Ascending aorta (tissue), 2 donors: Measurements from ENCODE around the gene PIM1. TPM values are rescaled to one million over a fixed set of nuclear protein-coding genes. Genes with fewer than 3 reads are reported as not detected.
A peak's percentile ranks its signal among the peaks of the same experiment; 100 is the strongest.

Experiments used
- DNase-seq, 2 donors: peaks; one replicate each; pipeline ENCODE4 v3.0.0-alpha.2; 2019; ENCODE audit warnings: low spot score in 2 of 2
- H3K27ac ChIP-seq, 2 donors: fragments of 200-600 bp; sonication (generic); one replicate each; pipeline ENCODE4 v1.5.1; 2016 to 2017; ENCODE audit warnings: mild to moderate bottlenecking in 1 of 2
- H3K27me3 ChIP-seq: fragments of 200-600 bp; sonication (generic); one replicate; pipeline ENCODE4 v1.5.1; 2017
- H3K36me3 ChIP-seq, 2 donors: fragments of 200-600 bp; sonication (generic); one replicate each; pipeline ENCODE4 v1.5.1; 2016
- H3K4me1 ChIP-seq, 2 donors: fragments of 200-600 bp; sonication (generic); one replicate each; pipeline ENCODE4 v1.5.1; 2016 to 2017; ENCODE audit warnings: mild to moderate bottlenecking in 1 of 2
- H3K4me3 ChIP-seq, 2 donors: fragments of 200-600 bp; sonication (generic); one replicate each; pipeline ENCODE4 v1.5.1; 2016 to 2017; ENCODE audit warnings: mild to moderate bottlenecking in 1 of 2
- H3K9me3 ChIP-seq, 2 donors: fragments of 200-600 bp; sonication (generic); one replicate each; pipeline ENCODE4 v1.5.1; 2016
- CTCF ChIP-seq, 3 experiments: fragments of 200-600 bp in 2 of 3; fragments of 450-650 bp in 1 of 3; sonication (generic) in 2 of 3; IDR thresholded peaks; one replicate each; pipeline ENCODE4 v1.5.1; 2016 to 2019; ENCODE audit warnings: antibody characterized with exemption in 3 of 3, mild to moderate bottlenecking in 1 of 3, moderate library complexity in 1 of 3
- intact Hi-C: fragments of 100-400 bp; cut with DNase I; formaldehyde crosslinking; loops from one replicate; pipeline ENCODE4 v1.15.1; 2023
- total RNA-seq: library from RNA; depleted of rRNA; stranded (reverse); fragments of >200 nt; gene quantifications from one replicate; pipeline ENCODE4 v1.1.0, GENCODE V29; 2016

The PIM1 gene
- total RNA-seq, 1 donor from 2014 or later = 17.7 TPM

GRCh38 chr6:37140145-37140544 lies 29.8 kb upstream of the PIM1 start:
- Histone ChIP-seq H3K4me3 (no peak overlapping the region), H3K27ac (no peak overlapping the region), H3K9me3 (no peaks in the 10 kb centered on the region), H3K36me3 (no peaks in the 10 kb centered on the region), H3K27me3 (no peaks in the 10 kb centered on the region), H3K4me1 (peaks cover 9 to 42% of the 10 kb centered on the region in 2 donors)
- intact Hi-C loops = no loop called here
- DNase-seq = no peak
- no peak for TF ChIP-seq CTCF (IDR thresholded peaks at IDR 0.05)

- H3K27ac ChIP-seq = no peak overlapping the region
- intact Hi-C loops = no loop called here
- peaks cover 9 to 34% of the 10 kb centered on the region in 2 donors for H3K4me1 ChIP-seq
- DNase-seq = no peak
- no peaks in the 10 kb centered on the region for H3K27me3 ChIP-seq
- H3K9me3 ChIP-seq = no peaks in the 10 kb centered on the region
- TF ChIP-seq CTCF (IDR thresholded peaks at IDR 0.05) = no peak
- H3K36me3 ChIP-seq = no peaks in the 10 kb centered on the region
- no peak overlapping the region for H3K4me3 ChIP-seq
These were observed 28.5 kb upstream of the PIM1 start for GRCh38 chr6:37141281-37142049.

GRCh38 chr6:37142050-37142614 lies 27.8 kb upstream of the PIM1 start:
- Histone ChIP-seq H3K27me3 (no peaks in the 10 kb centered on the region), H3K4me1 (peaks cover 9 to 30% of the 10 kb centered on the region in 2 donors), H3K9me3 (no peaks in the 10 kb centered on the region), H3K36me3 (no peaks in the 10 kb centered on the region), H3K4me3 (no peak overlapping the region), H3K27ac (no peak overlapping the region)
- TF ChIP-seq CTCF (IDR thresholded peaks at IDR 0.05) = no peak
- no peak for DNase-seq
- intact Hi-C loops = no loop called here

- Histone ChIP-seq H3K27ac (peak overlapping the region; percentile 81 to 86), H3K4me3 (no peak overlapping the region), H3K36me3 (no peaks in the 10 kb centered on the region), H3K27me3 (no peaks in the 10 kb centered on the region), H3K9me3 (no peaks in the 10 kb centered on the region), H3K4me1 (peaks cover 5 to 20% of the 10 kb centered on the region in 2 donors)
- no peak for TF ChIP-seq CTCF (IDR thresholded peaks at IDR 0.05)
- DNase-seq = no peak
- intact Hi-C loops = no loop called here
These were observed 26.4 kb upstream of the PIM1 start for GRCh38 chr6:37143585-37143984.

- H3K27ac ChIP-seq = peak overlapping the region in 1 of 2 donors; percentile 10
These were observed 24.5 kb upstream of the PIM1 start for GRCh38 chr6:37145443-37145842.

More at GRCh38 chr6:37145443-37145842, 24.5 kb upstream of the PIM1 start:
- Histone ChIP-seq H3K36me3 (no peaks in the 10 kb centered on the region), H3K27me3 (no peaks in the 10 kb centered on the region), H3K4me3 (no peak overlapping the region), H3K9me3 (no peaks in the 10 kb centered on the region), H3K4me1 (peaks cover 5 to 20% of the 10 kb centered on the region in 2 donors)
- TF ChIP-seq CTCF (IDR thresholded peaks at IDR 0.05) = no peak
- intact Hi-C loops = loop anchor here (1.0 to 2.0 kb wide), 3 partner anchors 15 to 43 kb away; no protein-coding TSS in a partner anchor
- DNase-seq = no peak
